ENCODE results near the gene KREMEN2. TPM values are rescaled to one million over a fixed set of nuclear protein-coding genes. Genes with fewer than 3 reads are reported as not detected.

KREMEN2 gene
- total RNA-seq, 1 experiment from 2014 or later = 7.5 TPM

GRCh38 chr16:2969545-2970521, 5.8 kb downstream of the KREMEN2 start (continued):
- TF ChIP-seq FOXP4 (CRISPR knock-in tag; IDR thresholded peaks at IDR 0.05) (peak; percentile 59; the same call in 1 of the 2 replicates), RORB (CRISPR knock-in tag; IDR thresholded peaks at IDR 0.05) (no peak), ZNF219 (CRISPR knock-in tag; IDR thresholded peaks at IDR 0.05; ENCODE audit: borderline replicate concordance) (no peak), CREB1 (CRISPR knock-in tag; IDR thresholded peaks at IDR 0.05) (no peak), ARID4B (CRISPR knock-in tag; IDR thresholded peaks at IDR 0.05; ENCODE audit: borderline replicate concordance) (peak; percentile 12; the same call in 1 of the 2 replicates), PREB (CRISPR knock-in tag; IDR thresholded peaks at IDR 0.05; ENCODE audit: borderline replicate concordance) (no peak), TEAD4 (CRISPR knock-in tag; IDR thresholded peaks at IDR 0.05) (no peak; the same call in 1 of the 2 replicates), NR3C1 (CRISPR knock-in tag; conservative IDR thresholded peaks at IDR 0.05; ENCODE audit: low read depth) (no peak), TP53 (CRISPR knock-in tag; IDR thresholded peaks at IDR 0.05) (0 out of 2 replicates have a peak, but pooled peaks have one; percentile 34), ATF6 (CRISPR knock-in tag; IDR thresholded peaks at IDR 0.05) (no peak), JAZF1 (CRISPR knock-in tag; IDR thresholded peaks at IDR 0.05) (no peak), ATF2 (CRISPR knock-in tag; IDR thresholded peaks at IDR 0.05; ENCODE audit: borderline replicate concordance, low read depth) (no peak), ATF3 (CRISPR knock-in tag; conservative IDR thresholded peaks at IDR 0.05) (no peak), ZNF121 (CRISPR knock-in tag; IDR thresholded peaks at IDR 0.05) (no peak)
